HepG2 (cell line): ENCODE measurements around the gene GSTT2B. TPM values are rescaled to one million over a fixed set of nuclear protein-coding genes. Genes with fewer than 3 reads are reported as not detected.
"Not testable (repeated sequence)": the region's sequence is repeated elsewhere in the genome, so short reads cannot be mapped to it uniquely, and the experiment has no call there.

Experiments
- ATAC-seq: fragments of 200-7000 bp; cut with Tn5 transposase; 3 replicates; pipeline ENCODE4 v1.9.1; 2020; ENCODE audit warnings: mild to moderate bottlenecking, moderate library complexity
- Bru-seq: library from RNA; stranded (reverse); fragments of 400-500 nt; gene quantifications from one replicate; lab custom pipeline; 2021; lab: Mats Ljungman, UMichigan
- BruChase-seq, 2 experiments: library from RNA; stranded (reverse); fragments of 400-500 nt; gene quantifications; one replicate each; lab custom pipeline; 2021; lab: Mats Ljungman, UMichigan
- BruUV-seq: library from RNA; stranded (reverse); fragments of 400-500 nt; replicated peaks from 2 replicates; lab custom pipeline; 2021; lab: Mats Ljungman, UMichigan
- CTCF ChIA-PET: fragments of 300-600 bp; formaldehyde crosslinking; extraction: SDS; loops from one replicate; lab custom pipeline; 2021; ENCODE audit warnings: low total read pairs, inconsistent platforms, low intra/inter-chr PET ratio; lab: Yijun Ruan, JAX
- POLR2A ChIA-PET: fragments of 350-600 bp; sonication (Branson Sonifier 250); formaldehyde crosslinking; loops from one replicate; lab custom pipeline; 2020; ENCODE audit warnings: antibody characterized with exemption, inconsistent platforms; lab: Yijun Ruan, JAX
- DNase-seq: peaks from one replicate; pipeline ENCODE4 v3.0.0-alpha.2; 2015; ENCODE audit warnings: low spot score
- FAIRE-seq: peaks from 3 replicates; lab custom pipeline; 2011; peaks lifted over from hg19 to GRCh38; lab: Jason Lieb, UNC
- H2AFZ ChIP-seq: one replicate; pipeline ENCODE4 v1.6.1; 2011; ENCODE audit warnings: low read length, inconsistent platforms
- H3K27ac ChIP-seq: fragments of 300-600 bp; 3 replicates; pipeline ENCODE4 v1.8.0; 2011; ENCODE audit warnings: mixed run types, mild to moderate bottlenecking, mixed read lengths, low read length, inconsistent platforms; ENCODE audit not compliant: insufficient read depth; ENCODE audit errors: extremely low read length
- H3K27me3 ChIP-seq, 2 experiments: fragments of 200-600 bp in 1 of 2; 2 replicates in 1 of 2; 3 replicates in 1 of 2; pipeline versions ENCODE4 v1.6.0 to v1.8.0; 2011; ENCODE audit warnings: low read length in 2 of 2, mild to moderate bottlenecking in 2 of 2, moderate library complexity in 2 of 2, inconsistent platforms in 1 of 2; ENCODE audit not compliant: insufficient read depth in 2 of 2, control insufficient read depth in 1 of 2
- H3K36me3 ChIP-seq, 2 experiments: fragments of 200-600 bp in 1 of 2; replicated peaks in 1 of 2; 2 replicates in 1 of 2; 3 replicates in 1 of 2; pipeline versions ENCODE4 v1.5.1 to v1.8.0; 2011; ENCODE audit warnings: low read length in 2 of 2, inconsistent platforms in 1 of 2; ENCODE audit not compliant: insufficient read depth in 2 of 2, control insufficient read depth in 1 of 2
- H3K4me1 ChIP-seq: 2 replicates; pipeline ENCODE4 v1.5.1; 2012; ENCODE audit warnings: low read length, inconsistent platforms; ENCODE audit not compliant: insufficient read depth
- H3K4me2 ChIP-seq: 2 replicates; pipeline ENCODE4 v1.6.0; 2011; ENCODE audit warnings: low read depth, low read length, inconsistent platforms
- H3K4me3 ChIP-seq, 3 experiments: fragments of 200-600 bp in 1 of 3; sonication (generic), shearing (Covaris generic) in 1 of 3; replicated peaks in 1 of 3; 2 replicates each; pipeline ENCODE4 v1.5.1; 2011 to 2016; ENCODE audit warnings: low read length in 3 of 3, inconsistent platforms in 2 of 3, low read depth in 2 of 3, mild to moderate bottlenecking in 2 of 3, control low read depth in 1 of 3, mixed read lengths in 1 of 3; ENCODE audit not compliant: insufficient read depth in 1 of 3
- H3K79me2 ChIP-seq: one replicate; pipeline ENCODE4 v1.6.1; 2011; ENCODE audit warnings: low read length, inconsistent platforms; ENCODE audit not compliant: insufficient read depth
- H3K9ac ChIP-seq: 2 replicates; pipeline ENCODE4 v1.6.0; 2011; ENCODE audit warnings: mild to moderate bottlenecking, low read depth, low read length, inconsistent platforms; ENCODE audit not compliant: insufficient read depth
- H3K9me3 ChIP-seq: 2 replicates; pipeline ENCODE4 v1.5.1; 2012; ENCODE audit warnings: mild to moderate bottlenecking, low read length
- H4K20me1 ChIP-seq: 2 replicates; pipeline ENCODE4 v1.6.0; 2011; ENCODE audit warnings: inconsistent platforms, mild to moderate bottlenecking, low read length, moderate library complexity; ENCODE audit not compliant: insufficient read depth
- ATF2 ChIP-seq: sonication (generic); formaldehyde crosslinking; IDR thresholded peaks from 2 replicates; pipeline ENCODE4 v1.4.0; 2020; ENCODE audit warnings: missing genetic modification reagents
- CREB1 ChIP-seq, 2 experiments: fragments of 450-650 bp in 1 of 2; IDR thresholded peaks; 2 replicates each; pipeline ENCODE4 v1.6.1; 2016 to 2017; ENCODE audit warnings: control low read depth in 1 of 2, mild to moderate bottlenecking in 1 of 2, missing compliant biosample characterization in 1 of 2, missing genetic modification characterization in 1 of 2
- MAFK ChIP-seq, 2 experiments: IDR thresholded peaks in 1 of 2; conservative IDR thresholded peaks in 1 of 2; 2 replicates each; pipeline ENCODE4 v1.6.1; 2011; ENCODE audit warnings: improper control_type of control experiment in 2 of 2, low read length in 2 of 2
- SAP130 ChIP-seq: IDR thresholded peaks from 2 replicates; pipeline ENCODE4 v1.6.1; 2016; ENCODE audit warnings: low read depth
- ZBTB43 ChIP-seq: sonication (generic); formaldehyde crosslinking; conservative IDR thresholded peaks from 2 replicates; pipeline ENCODE4 v1.4.0; 2020; ENCODE audit warnings: missing genetic modification reagents
- ZFP82 ChIP-seq: sonication (generic); formaldehyde crosslinking; IDR thresholded peaks from 2 replicates; pipeline ENCODE4 v1.5.1; 2020; ENCODE audit warnings: mild to moderate bottlenecking, missing genetic modification reagents, borderline replicate concordance
- ZNF44 ChIP-seq: sonication (generic); formaldehyde crosslinking; IDR thresholded peaks from 2 replicates; pipeline ENCODE4 v1.5.1; 2020; ENCODE audit warnings: mild to moderate bottlenecking, missing genetic modification reagents
- ZNF607 ChIP-seq: sonication (generic); formaldehyde crosslinking; IDR thresholded peaks from 2 replicates; pipeline ENCODE4 v1.5.1; 2020; ENCODE audit warnings: missing genetic modification reagents, mild to moderate bottlenecking, borderline replicate concordance
- WGBS: methylation state at CpG from one replicate; pipeline ENCODE4 v1.1.6; 2017; ENCODE audit warnings: low lambda C conversion rate; 5-methylcytosine and 5-hydroxymethylcytosine counted together
- in situ Hi-C: cut with HindIII; loops from 2 replicates; pipeline ENCODE4 v1.10.0; 2017; ENCODE audit warnings: low pct_unique_long_range_greater_than_20kb; ENCODE audit not compliant: extremely low pct_ligation_motif_present
- intact Hi-C: fragments of 100-400 bp; cut with micrococcal nuclease; formaldehyde crosslinking; loops from one replicate; pipeline ENCODE4 v1.10.0; 2022; ENCODE audit not compliant: unreplicated experiment
- long read RNA-seq, 2 experiments: library from RNA in 1 of 2; library from polyadenylated mRNA in 1 of 2; stranded (forward) in 1 of 2; unstranded in 1 of 2; transcript quantifications; one replicate each; pipeline ENCODE4 v2.0.0, GENCODE V29; 2019 to 2022
- polyA minus RNA-seq, 3 experiments: library from RNA; depleted of rRNA, polyadenylated mRNA; stranded (reverse); fragments of >200 nt; gene quantifications; 2 replicates each; pipeline ENCODE4 v1.2.3, GENCODE V29; 2011; ENCODE audit warnings: low replicate concordance in 1 of 3
- polyA plus RNA-seq, 8 experiments: library from polyadenylated mRNA; depleted of rRNA in 3 of 8; stranded (reverse) in 7 of 8; unstranded in 1 of 8; fragments of >200 nt; fragmentation: Illumina TruSeq in 4 of 8; extraction: Trizol in 4 of 8; gene quantifications; 2 replicates each; pipeline versions ENCODE4 v1.2.1 to v1.2.3, GENCODE V29; 2011 to 2016; ENCODE audit warnings: low read depth in 4 of 8, missing spikeins in 1 of 8, mixed read lengths in 1 of 8; ENCODE audit not compliant: insufficient read depth in 1 of 8
- total RNA-seq, 5 experiments: library from RNA; depleted of rRNA; stranded (reverse); fragments of >200 nt; fragmentation: Illumina TruSeq; extraction: Trizol; gene quantifications; 2 replicates each; pipeline ENCODE4 v1.2.3, GENCODE V29; 2016; ENCODE audit warnings: low read depth in 1 of 5

The GSTT2B gene
- total RNA-seq (2016; rRNA removed; fragmentation: Illumina TruSeq; extraction: Trizol): 0.53 and 1.5 TPM in 2 replicates
- total RNA-seq (2016; cell fraction: cytosol; rRNA removed; fragmentation: Illumina TruSeq; extraction: Trizol; ENCODE audit: low read depth): 0.26 and 0.51 TPM in 2 replicates
- total RNA-seq (2016; cell fraction: insoluble cytoplasmic fraction; rRNA removed; fragmentation: Illumina TruSeq; extraction: Trizol): 0.62 and 1.2 TPM in 2 replicates
- total RNA-seq (2016; cell fraction: membrane; rRNA removed; fragmentation: Illumina TruSeq; extraction: Trizol): 0.45 and 0.74 TPM in 2 replicates
- total RNA-seq (2016; cell fraction: nucleus; rRNA removed; fragmentation: Illumina TruSeq; extraction: Trizol): 1.4 and 1.9 TPM in 2 replicates
- polyA plus RNA-seq (2011; rRNA removed): 3.6 and 3.9 TPM in 2 replicates
- polyA plus RNA-seq (2011; cell fraction: cytosol; rRNA removed): 1.3 and 1.4 TPM in 2 replicates
- 20.9 and 22.8 TPM in 2 replicates for polyA plus RNA-seq (2011; cell fraction: nucleus; rRNA removed)
- 1.5 and 1.7 TPM in 2 replicates for polyA plus RNA-seq (2012)
- polyA plus RNA-seq (2016; cell fraction: cytosol; fragmentation: Illumina TruSeq; extraction: Trizol; ENCODE audit: low read depth): 0.50 and 0.52 TPM in 2 replicates
- 0.84 and 1.0 TPM in 2 replicates for polyA plus RNA-seq (2016; cell fraction: insoluble cytoplasmic fraction; fragmentation: Illumina TruSeq; extraction: Trizol; ENCODE audit: low read depth)
- 0.49 and 0.61 TPM in 2 replicates for polyA plus RNA-seq (2016; cell fraction: membrane; fragmentation: Illumina TruSeq; extraction: Trizol; ENCODE audit: low read depth)
- 6.7 and 7.2 TPM in 2 replicates for polyA plus RNA-seq (2016; cell fraction: nucleus; fragmentation: Illumina TruSeq; extraction: Trizol; ENCODE audit: insufficient read depth, low read depth)
- 0.26 and 16.4 TPM in 2 replicates for polyA minus RNA-seq (2011; rRNA and poly(A)+ RNA removed; ENCODE audit: low replicate concordance)
- 0.79 TPM in 1 of 2 replicates, not detected in the other for polyA minus RNA-seq (2011; cell fraction: cytosol; rRNA and poly(A)+ RNA removed)
- polyA minus RNA-seq (2011; cell fraction: nucleus; rRNA and poly(A)+ RNA removed): 0.75 and 1.4 TPM in 2 replicates
- percentile 34 among the genes with signal in this experiment for Bru-seq, nascent RNA
- BruChase-seq, experiment 1, labeled RNA remaining after a 6-hour chase: percentile 40 among the genes with signal in this experiment
- BruChase-seq, experiment 2, labeled RNA remaining after a 2-hour chase: percentile 32 among the genes with signal in this experiment
- long read RNA-seq, experiment 1: 0 reads
- long read RNA-seq, experiment 2, partial matches to known transcripts: 0 of 1 reads
- long read RNA-seq, experiment 2, other reads (novel, unspliced or antisense): 1 of 1 reads

- H3K27ac ChIP-seq, H3K4me1 ChIP-seq, CTCF ChIA-PET, H3K9ac ChIP-seq, FAIRE-seq, H2AFZ ChIP-seq, DNase-seq, H4K20me1 ChIP-seq, H3K36me3 ChIP-seq, POLR2A ChIA-PET, intact Hi-C loops, H3K9me3 ChIP-seq, BruUV-seq, H3K27me3 ChIP-seq, in situ Hi-C loops, H3K4me3 ChIP-seq, H3K79me2 ChIP-seq: not testable (repeated sequence)
- peak; percentile 91 for ATAC-seq
- H3K4me2 ChIP-seq: 0 out of 2 replicates have a peak within 1 kb of the TSS, but pooled peaks have one; percentile 27
- no CpG with 5 or more reads among the region's 43 CpGs for WGBS
Observed at GRCh38 chr22:23961084-23961771, at the start of gene GSTT2B. GSTT2B (minus strand) TSS chr22:23961195; CDS start chr22:23961131, 64 bp downstream.

- in situ Hi-C loops (no loop called here), intact Hi-C loops (no loop called here)
- Histone ChIP-seq H2AFZ (no peak overlapping the region), H3K4me2 (peak overlapping the region; percentile 86), H3K4me1 (peaks cover 69% of the 10 kb centered on the region), H3K9ac (peak overlapping the region; percentile 73), H4K20me1 (no peaks in the 10 kb centered on the region; the same call in 1 of the 2 replicates), H3K27ac (peak overlapping the region; percentile 87), H3K27me3 (no peaks in the 10 kb centered on the region; a peak in 1 of 5 replicates), H3K9me3 (no peaks in the 10 kb centered on the region), H3K4me3 (peak overlapping the region in 2 of 3 experiments; percentile 18 to 95; a peak in 3 of 6 replicates), H3K79me2 (peaks cover 33% of the 10 kb centered on the region), H3K36me3 (no peaks in the 10 kb centered on the region)
- FAIRE-seq: no peak
- no peak for DNase-seq
- TSS peak; percentile 75 for BruUV-seq
- ChIA-PET POLR2A (interaction anchor here (1.2 to 2.5 kb wide), 10 partner anchors 8 to 236 kb away, joined by 3 to 17 read pairs (median 5); partner anchors contain the start of genes MIF and SLC2A11), CTCF (no interaction called here)
- ATAC-seq: no peak
- WGBS: 6% methylated on average over 2 of the region's 2 CpGs
- TF ChIP-seq ZBTB43 (CRISPR knock-in tag) (0 out of 2 replicates have a peak, but pooled peaks have one; percentile 36), SAP130 (CRISPR knock-in tag) (0 out of 2 replicates have a peak, but pooled peaks have one; percentile 8), CREB1 (IDR thresholded peaks at IDR 0.05) (no peak), CREB1 (CRISPR knock-in tag; IDR thresholded peaks at IDR 0.05) (peak; percentile 15; the same call in 1 of the 2 replicates), MAFK (conservative IDR thresholded peaks at IDR 0.05 in 1 of 2, IDR thresholded peaks at IDR 0.05 in 1 of 2; ENCODE audit: low read length in 2 of 2) (no peak), ATF2 (CRISPR knock-in tag) (no peak), ZFP82 (no peak), ZNF607 (no peak), ZNF44 (CRISPR knock-in tag) (no peak)
Observed at GRCh38 chr22:24010018-24010391, 49.0 kb upstream of the GSTT2B start.
